SK-N-SH (cell line): Measurements from ENCODE around the gene APBB2. TPM values are rescaled to one million over a fixed set of nuclear protein-coding genes. Genes with fewer than 3 reads are reported as not detected.
A peak's percentile ranks its signal among the peaks of the same experiment; 100 is the strongest.

Experiments used
- CTCF ChIP-seq: fragments of 200-600 bp; sonication (generic); IDR thresholded peaks from 2 replicates; pipeline ENCODE4 v1.6.1; 2017; ENCODE audit warnings: antibody characterized with exemption, mild to moderate bottlenecking, moderate library complexity
- EZH2phosphoT487 ChIP-seq: fragments of 200-600 bp; sonication (generic); IDR thresholded peaks from 2 replicates; pipeline ENCODE4 v1.6.1; 2017; ENCODE audit warnings: low read depth, mixed run types, mild to moderate bottlenecking, antibody characterized with exemption, moderate library complexity, borderline replicate concordance
- FOSL2 ChIP-seq: IDR thresholded peaks from 2 replicates; pipeline ENCODE4 v1.4.0; 2012; ENCODE audit warnings: low read depth, mild to moderate bottlenecking, moderate library complexity, borderline replicate concordance
- FOXJ3 ChIP-seq: sonication (generic); formaldehyde crosslinking; IDR thresholded peaks from 2 replicates; pipeline ENCODE4 v1.5.1; 2020; ENCODE audit warnings: mild to moderate bottlenecking, missing genetic modification reagents
- FOXM1 ChIP-seq: IDR thresholded peaks from 2 replicates; pipeline ENCODE4 v1.4.0; 2012; ENCODE audit warnings: low read depth, mild to moderate bottlenecking
- GABPA ChIP-seq: IDR thresholded peaks from 2 replicates; pipeline ENCODE4 v1.4.0; 2012; ENCODE audit warnings: low read depth, mild to moderate bottlenecking
- GATA2 ChIP-seq: sonication (generic); formaldehyde crosslinking; IDR thresholded peaks from 2 replicates; pipeline ENCODE4 v1.5.0; 2020; ENCODE audit warnings: mild to moderate bottlenecking, missing genetic modification reagents
- IRF3 ChIP-seq: fragments of 150-350 bp; IDR thresholded peaks from 2 replicates; pipeline ENCODE4 v1.6.1; 2016; ENCODE audit warnings: mild to moderate bottlenecking, low read depth, low read length
- JUND ChIP-seq: IDR thresholded peaks from 2 replicates; pipeline ENCODE4 v1.4.0; 2012
- MAX ChIP-seq: IDR thresholded peaks from 2 replicates; pipeline ENCODE4 v1.4.0; 2012; ENCODE audit warnings: low read depth
- MEF2A ChIP-seq: IDR thresholded peaks from 2 replicates; pipeline ENCODE4 v1.4.0; 2012; ENCODE audit warnings: low read depth, borderline replicate concordance
- MXI1 ChIP-seq: IDR thresholded peaks from 2 replicates; pipeline ENCODE4 v1.6.1; 2012; ENCODE audit warnings: mild to moderate bottlenecking, low read depth, low read length, improper control_type of control experiment
- NRF1 ChIP-seq: IDR thresholded peaks from 2 replicates; pipeline ENCODE4 v1.6.1; 2012; ENCODE audit warnings: low read depth, mild to moderate bottlenecking, low read length
- PBX3 ChIP-seq: IDR thresholded peaks from 2 replicates; pipeline ENCODE4; 2012
- POLR2AphosphoS5 ChIP-seq: IDR thresholded peaks from 2 replicates; pipeline ENCODE4 v1.6.1; 2012; ENCODE audit warnings: low read depth, low read length
- RAD21 ChIP-seq: IDR thresholded peaks from 2 replicates; pipeline ENCODE4 v1.6.1; 2012; ENCODE audit warnings: mild to moderate bottlenecking, low read length
- RCOR1 ChIP-seq: fragments of 150-350 bp; IDR thresholded peaks from 2 replicates; pipeline ENCODE4 v1.6.1; 2017; ENCODE audit warnings: antibody characterized with exemption, low read length
- RFX5 ChIP-seq: IDR thresholded peaks from 2 replicates; pipeline ENCODE4 v1.6.1; 2012; ENCODE audit warnings: mild to moderate bottlenecking, improper control_type of control experiment, low read length
- SIN3A ChIP-seq: IDR thresholded peaks from 2 replicates; pipeline ENCODE4 v1.6.1; 2012; ENCODE audit warnings: low read depth, mild to moderate bottlenecking, low read length, moderate library complexity, borderline replicate concordance
- SMC3 ChIP-seq: IDR thresholded peaks from 2 replicates; pipeline ENCODE4 v1.6.1; 2012; ENCODE audit warnings: low read depth, low read length, improper control_type of control experiment
- TCF12 ChIP-seq: IDR thresholded peaks from 2 replicates; pipeline ENCODE4 v1.4.0; 2012
- TEAD4 ChIP-seq: IDR thresholded peaks from 2 replicates; pipeline ENCODE4 v1.4.0; 2012; ENCODE audit warnings: mild to moderate bottlenecking, borderline replicate concordance; ENCODE audit not compliant: insufficient read depth
- ZBTB33 ChIP-seq: IDR thresholded peaks from 2 replicates; pipeline ENCODE4 v1.4.0; 2012; ENCODE audit warnings: low read depth, borderline replicate concordance
- polyA plus RNA-seq, 3 experiments: library from polyadenylated mRNA; depleted of rRNA; stranded (reverse); fragments of >200 nt; gene quantifications; 2 replicates each; pipeline ENCODE4 v1.2.3, GENCODE V29; 2012

Gene APBB2
- polyA plus RNA-seq, 1 of the 3 experiments (the other 2 are of a cell fraction): 49.8 TPM

- TF ChIP-seq TCF12 (peak; percentile 73), IRF3 (no peak), JUND (peak; percentile 51), NRF1 (no peak), MXI1 (no peak), RFX5 (no peak), PBX3 (peak; percentile 56), GABPA (no peak), CTCF (no peak), RAD21 (no peak), FOSL2 (peak; percentile 64), FOXJ3 (CRISPR knock-in tag) (no peak), FOXM1 (no peak), MAX (peak; percentile 16; the same call in 1 of the 2 replicates), SMC3 (no peak), ZBTB33 (no peak), RCOR1 (no peak), MEF2A (0 out of 2 replicates have a peak, but pooled peaks have one; percentile 18), GATA2 (no peak), SIN3A (no peak), EZH2phosphoT487 (no peak), POLR2AphosphoS5 (no peak; the same call in 1 of the 2 replicates), TEAD4 (no peak)
Observed at GRCh38 chr4:40992472-40993295, 221.7 kb downstream of the APBB2 start (continued).
